Endothelial cell of umbilical vein (primary cell): ENCODE results near the gene PSMB5. TPM values are rescaled to one million over a fixed set of nuclear protein-coding genes. Genes with fewer than 3 reads are reported as not detected.

Experiments
- BruUV-seq: library from RNA; stranded (reverse); fragments of 400-500 nt; replicated peaks from 2 replicates; lab custom pipeline; 2021; lab: Mats Ljungman, UMichigan
- CTCF ChIA-PET: fragments of 300-600, 350-600 bp; sonication (Branson Sonifier 250); formaldehyde crosslinking; loops from one replicate; lab custom pipeline; 2021; ENCODE audit warnings: antibody characterized with exemption, inconsistent platforms; lab: Charles Lee
- POLR2A ChIA-PET: fragments of 300-600, 350-600 bp; sonication (Branson Sonifier 250); formaldehyde crosslinking; loops from one replicate; lab custom pipeline; 2021; ENCODE audit warnings: antibody characterized with exemption, inconsistent platforms; lab: Charles Lee
- DNase-seq: peaks from one replicate; pipeline ENCODE4 v3.0.0-alpha.2; 2011; ENCODE audit warnings: low read depth, low spot score
- FAIRE-seq: peaks from 2 replicates; lab custom pipeline; 2011; peaks lifted over from hg19 to GRCh38; lab: Jason Lieb, UNC
- H2AFZ ChIP-seq: 2 replicates; pipeline ENCODE4 v1.6.0; 2012; ENCODE audit warnings: low read depth, low read length, control low read depth, inconsistent platforms
- H3K27ac ChIP-seq: 2 replicates; pipeline ENCODE4 v1.5.1; 2011; ENCODE audit warnings: low read depth, mild to moderate bottlenecking, control low read depth, low read length, moderate library complexity; ENCODE audit not compliant: insufficient read depth
- H3K27me3 ChIP-seq, 2 experiments: 2 replicates each; pipeline versions ENCODE4 v1.6.0 to v1.6.1; 2011; ENCODE audit warnings: low read length in 2 of 2, mixed read lengths in 1 of 2; ENCODE audit not compliant: control insufficient read depth in 2 of 2, insufficient read depth in 2 of 2
- H3K36me3 ChIP-seq, 2 experiments: 2 replicates in 1 of 2; 3 replicates in 1 of 2; pipeline ENCODE4 v1.5.1; 2011; ENCODE audit warnings: low read length in 2 of 2, mild to moderate bottlenecking in 1 of 2, moderate library complexity in 1 of 2; ENCODE audit not compliant: control insufficient read depth in 2 of 2, insufficient read depth in 2 of 2; ENCODE audit errors: extremely low read depth in 1 of 2
- H3K4me1 ChIP-seq: 3 replicates; pipeline ENCODE4 v1.5.1; 2011; ENCODE audit warnings: mild to moderate bottlenecking, low read length; ENCODE audit not compliant: control insufficient read depth, insufficient read depth; ENCODE audit errors: extremely low read depth
- H3K4me2 ChIP-seq: 2 replicates; pipeline ENCODE4 v1.6.1; 2011; ENCODE audit warnings: low read length, control low read depth, mixed read lengths; ENCODE audit not compliant: insufficient read depth
- H3K4me3 ChIP-seq, 3 experiments: fragments of 200-600 bp in 1 of 3; sonication (generic), shearing (Covaris generic) in 1 of 3; replicated peaks in 1 of 3; 2 replicates each; pipeline ENCODE4 v1.5.1; 2011 to 2016; ENCODE audit warnings: control low read depth in 3 of 3, low read length in 3 of 3, mild to moderate bottlenecking in 2 of 3, inconsistent platforms in 1 of 3, low read depth in 1 of 3, moderate library complexity in 1 of 3; ENCODE audit not compliant: insufficient read depth in 1 of 3
- H3K79me2 ChIP-seq: 2 replicates; pipeline ENCODE4 v1.6.0; 2012; ENCODE audit warnings: low read length, inconsistent platforms; ENCODE audit not compliant: control insufficient read depth, insufficient read depth
- H3K9ac ChIP-seq: replicated peaks from 2 replicates; pipeline ENCODE3; 2011; ENCODE audit warnings: low read length, control low read depth; ENCODE audit not compliant: insufficient read depth; ENCODE audit errors: extremely low read depth
- H3K9me1 ChIP-seq: replicated peaks from 3 replicates; pipeline ENCODE4 v1.6.0; 2011; ENCODE audit warnings: mild to moderate bottlenecking, low read length; ENCODE audit not compliant: control insufficient read depth, insufficient read depth; ENCODE audit errors: extremely low read depth
- H3K9me3 ChIP-seq: replicated peaks from 2 replicates; pipeline ENCODE4 v1.5.1; 2012; ENCODE audit warnings: low read length, inconsistent platforms; ENCODE audit not compliant: control insufficient read depth, insufficient read depth
- H4K20me1 ChIP-seq: replicated peaks from 2 replicates; pipeline ENCODE3; 2011; ENCODE audit warnings: mild to moderate bottlenecking, low read length; ENCODE audit not compliant: control insufficient read depth, insufficient read depth; ENCODE audit errors: extremely low read depth
- FOS ChIP-seq: IDR thresholded peaks from 2 replicates; pipeline ENCODE4 v1.6.1; 2011; ENCODE audit warnings: mild to moderate bottlenecking, low read length, moderate library complexity, borderline replicate concordance; ENCODE audit not compliant: insufficient read depth
- POLR2A ChIP-seq: IDR thresholded peaks from 2 replicates; pipeline ENCODE4 v1.6.1; 2012; ENCODE audit warnings: low read depth, mild to moderate bottlenecking, control low read depth, low read length
- POLR2AphosphoS5 ChIP-seq: IDR thresholded peaks from 2 replicates; pipeline ENCODE4 v1.6.1; 2012; ENCODE audit warnings: low read depth, mild to moderate bottlenecking, control low read depth, low read length, moderate library complexity; ENCODE audit not compliant: insufficient read depth
- dilution Hi-C: fragments of 300-500 bp; cut with MboI; formaldehyde crosslinking; loops from one replicate; pipeline ENCODE4 v1.15.0; 2019; ENCODE audit warnings: low sequenced_read_pairs; ENCODE audit not compliant: extremely low pct_ligation_motif_present
- intact Hi-C: fragments of 100-400 bp; cut with micrococcal nuclease; formaldehyde crosslinking; loops from one replicate; pipeline ENCODE4 v1.10.0; 2022
- polyA plus RNA-seq, 4 experiments: library from polyadenylated mRNA; depleted of rRNA in 3 of 4; stranded (reverse) in 3 of 4; unstranded in 1 of 4; fragments of >200 nt; gene quantifications; 2 replicates each; pipeline versions ENCODE4 v1.2.1 to v1.2.3, GENCODE V29; 2011 to 2012; ENCODE audit warnings: missing spikeins in 1 of 4
- total RNA-seq: library from RNA; stranded (reverse); gene quantifications from 2 replicates; pipeline ENCODE4 v1.2.3, GENCODE V29; 2021

The PSMB5 gene
- total and polyA plus RNA-seq, 2 donors (not counting 3 experiments of a cell fraction or from before 2014, with no cell fraction given) = 236 to 464 TPM

- Histone ChIP-seq H3K9ac (peak within 1 kb of the TSS; percentile 53), H2AFZ (peak within 1 kb of the TSS; percentile 78), H3K9me3 (no peaks in the 10 kb centered on the region), H3K36me3 (peaks cover 14 to 25% of the 10 kb centered on the region in 2 experiments), H3K4me3 (peak within 1 kb of the TSS; percentile 45 to 62 (median 49)), H3K4me1 (peaks cover 22% of the 10 kb centered on the region), H4K20me1 (no peaks in the 10 kb centered on the region), H3K4me2 (peak within 1 kb of the TSS; percentile 40), H3K27me3 (no peaks in the 10 kb centered on the region), H3K9me1 (no peaks in the 10 kb centered on the region), H3K27ac (peak within 1 kb of the TSS; percentile 48), H3K79me2 (peaks cover 2% of the 10 kb centered on the region)
- FAIRE-seq (peak; percentile 83), DNase-seq (peak; percentile 62)
- intact Hi-C loops (loop anchor here (1.0 to 10.0 kb wide), 5 partner anchors 10 to 232 kb away; partner anchors contain the start of genes MRPL52 and PRMT5), dilution Hi-C loops (no loop called here)
- BruUV-seq = no TSS peak
- ChIA-PET CTCF (interaction anchor here (0.6 to 13.4 kb wide), 35 partner anchors 11 to 501 kb away, joined by 3 to 1071 read pairs (median 6); partner anchors contain the start of genes ACIN1, AJUBA, C14orf119 and PSMB11), POLR2A (interaction anchor here (0.7 to 1.6 kb wide), 5 partner anchors 10 to 71 kb away, joined by 3 to 13 read pairs (median 6); no protein-coding TSS in a partner anchor)
- TF ChIP-seq POLR2AphosphoS5 (peak; percentile 70), FOS (no peak), POLR2A (peak; percentile 65)
Observed at GRCh38 chr14:23056956-23057756, 22.5 kb upstream of the PSMB5 start, which contains the start of gene CDH24. CDH24 (minus strand) TSS chr14:23057520; CDS start chr14:23055733, 1,787 bp downstream.
